Ishikawa (cell line): ENCODE measurements around the gene TIMM44.

Source experiments
- CEBPB ChIP-seq: IDR thresholded peaks from 2 replicates; pipeline ENCODE4 v1.6.1; 2012
- CREB1 ChIP-seq: IDR thresholded peaks from 2 replicates; pipeline ENCODE4 v1.6.1; 2012; ENCODE audit warnings: low read depth
- EGR1 ChIP-seq: IDR thresholded peaks from 2 replicates; pipeline ENCODE4 v1.6.1; 2012
- EP300 ChIP-seq: IDR thresholded peaks from 2 replicates; pipeline ENCODE4 v1.6.1; 2012; ENCODE audit warnings: borderline replicate concordance
- FOXM1 ChIP-seq: IDR thresholded peaks from 2 replicates; pipeline ENCODE4 v1.6.1; 2012; ENCODE audit warnings: low read depth, borderline replicate concordance
- MAX ChIP-seq: IDR thresholded peaks from 2 replicates; pipeline ENCODE4 v1.6.1; 2012
- NFIC ChIP-seq: IDR thresholded peaks from 2 replicates; pipeline ENCODE4 v1.6.1; 2012
- RAD21 ChIP-seq: IDR thresholded peaks from 2 replicates; pipeline ENCODE4 v1.6.1; 2012; ENCODE audit warnings: low read depth
- REST ChIP-seq: IDR thresholded peaks from 2 replicates; pipeline ENCODE4 v1.6.1; 2012; ENCODE audit warnings: low read depth, mild to moderate bottlenecking
- TAF1 ChIP-seq: IDR thresholded peaks from 2 replicates; pipeline ENCODE4 v1.6.1; 2012; ENCODE audit warnings: low read depth, mild to moderate bottlenecking
- TCF12 ChIP-seq: IDR thresholded peaks from 2 replicates; pipeline ENCODE4 v1.6.1; 2012; ENCODE audit warnings: low read depth
- TEAD4 ChIP-seq: IDR thresholded peaks from 2 replicates; pipeline ENCODE4 v1.6.1; 2012
- YY1 ChIP-seq: IDR thresholded peaks from 2 replicates; pipeline ENCODE4 v1.6.1; 2012; ENCODE audit warnings: low read depth
- ZBTB7A ChIP-seq: IDR thresholded peaks from 2 replicates; pipeline ENCODE4 v1.6.1; 2012; ENCODE audit warnings: low read depth
- TF ChIP-seq, protein P1 (sequence below): IDR thresholded peaks from 2 replicates; pipeline ENCODE4 v1.6.1; 2012

Gene TIMM44

DNA sequence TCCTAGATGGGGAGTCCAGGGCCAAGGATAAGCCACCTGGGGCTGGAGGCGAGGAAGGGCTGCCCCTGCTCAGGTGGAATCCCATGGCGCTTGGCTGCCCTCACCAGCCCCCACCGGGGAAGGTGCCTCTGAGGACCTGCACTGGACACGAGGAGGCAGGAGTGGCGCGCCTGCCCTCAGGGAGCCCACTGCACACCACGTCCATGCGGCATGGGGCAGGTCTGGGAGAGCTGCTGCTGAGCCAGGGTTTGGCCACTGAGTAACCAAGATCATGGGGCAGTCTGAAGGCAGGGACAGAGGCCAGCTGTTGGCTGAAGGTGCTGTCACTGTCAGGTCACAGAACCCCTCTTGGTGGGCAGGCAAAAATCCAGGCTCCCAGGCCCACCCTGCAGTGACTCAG, 36.1 kb upstream of the TIMM44 start:
- no peak for TF ChIP-seq TEAD4
- no peak for TF ChIP-seq CEBPB
- TF ChIP-seq FOXM1, result no peak
- TF ChIP-seq NFIC, result no peak
- no peak for TF ChIP-seq TAF1
- TF ChIP-seq YY1, result no peak
- TF ChIP-seq, protein P1, sequence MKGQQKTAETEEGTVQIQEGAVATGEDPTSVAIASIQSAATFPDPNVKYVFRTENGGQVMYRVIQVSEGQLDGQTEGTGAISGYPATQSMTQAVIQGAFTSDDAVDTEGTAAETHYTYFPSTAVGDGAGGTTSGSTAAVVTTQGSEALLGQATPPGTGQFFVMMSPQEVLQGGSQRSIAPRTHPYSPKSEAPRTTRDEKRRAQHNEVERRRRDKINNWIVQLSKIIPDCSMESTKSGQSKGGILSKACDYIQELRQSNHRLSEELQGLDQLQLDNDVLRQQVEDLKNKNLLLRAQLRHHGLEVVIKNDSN, result no peak

GRCh38 chr19:7979011-7979410, 35.5 kb upstream of the TIMM44 start:
- TF ChIP-seq, protein P1, result no peak
- TF ChIP-seq NFIC, result no peak
- TF ChIP-seq EP300, result no peak
- no peak for TF ChIP-seq TAF1
- TF ChIP-seq YY1, result no peak
- no peak for TF ChIP-seq TCF12
- no peak for TF ChIP-seq TEAD4

- TF ChIP-seq YY1 (no peak), FOXM1 (no peak), RAD21 (no peak), TCF12 (no peak), EP300 (no peak), REST (no peak), TAF1 (no peak), EGR1 (no peak), CEBPB (no peak)
These were observed 34.8 kb upstream of the TIMM44 start for GRCh38 chr19:7978179-7978825.

DNA sequence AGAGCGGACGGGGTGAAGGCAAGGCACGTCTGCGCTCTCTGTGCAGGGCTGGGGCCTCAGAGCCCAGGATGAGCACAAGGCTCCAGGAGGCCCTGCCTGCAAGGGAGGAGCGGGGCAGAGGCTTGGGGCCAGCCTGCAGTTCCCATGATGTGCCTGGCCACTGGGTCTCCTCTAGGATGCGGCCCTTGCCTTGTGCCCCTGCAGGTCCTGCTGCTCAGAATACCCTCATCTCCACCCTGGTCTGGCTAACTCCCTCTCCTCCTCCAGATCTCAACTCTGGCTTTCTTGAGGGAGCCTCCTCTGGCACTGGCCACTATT, 34.2 kb upstream of the TIMM44 start:
- TF ChIP-seq MAX (no peak), RAD21 (no peak), ZBTB7A (no peak), CEBPB (no peak), EGR1 (no peak), REST (no peak), FOXM1 (no peak), CREB1 (no peak), YY1 (no peak), EP300 (no peak), NFIC (no peak), TCF12 (no peak), TEAD4 (no peak), TAF1 (no peak)
- TF ChIP-seq, protein P1, result no peak

DNA sequence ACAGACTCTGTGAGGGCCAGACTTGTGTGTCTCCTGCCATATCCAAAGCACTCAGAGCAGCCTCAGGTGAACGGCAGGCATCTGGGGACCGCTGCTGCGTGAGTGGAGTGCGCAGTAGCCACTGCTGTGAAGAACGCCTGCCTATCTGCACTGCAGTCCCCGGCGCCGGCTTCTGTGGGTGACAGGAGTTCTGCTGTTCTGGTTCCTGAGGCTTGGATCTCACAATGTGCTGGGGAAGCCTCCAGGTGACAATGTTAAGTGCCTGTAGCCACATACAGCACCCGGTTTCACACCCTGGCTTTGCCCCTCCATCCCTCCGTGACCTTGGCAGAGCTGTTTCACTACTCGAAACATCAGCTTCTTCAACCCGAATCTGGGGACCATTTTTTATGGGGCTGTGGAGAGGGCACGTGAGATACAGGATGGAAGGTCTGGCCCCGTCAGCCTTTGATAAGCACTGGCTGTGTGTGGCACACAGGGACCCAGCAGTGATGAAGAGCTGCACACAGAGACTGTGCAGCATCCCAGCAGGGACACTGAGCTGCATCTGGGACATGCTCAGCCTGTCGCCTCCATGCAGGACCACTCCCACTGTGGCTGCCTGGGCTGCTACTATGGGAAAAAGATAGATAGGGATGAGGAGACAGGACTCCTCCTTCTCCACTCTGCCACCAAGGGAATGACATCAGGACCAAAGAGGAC, 33.7 kb upstream of the TIMM44 start:
- TF ChIP-seq CEBPB (no peak), MAX (no peak)

- TF ChIP-seq RAD21 (no peak), TEAD4 (no peak), TCF12 (no peak), MAX (no peak), CREB1 (no peak), FOXM1 (no peak), NFIC (no peak), EP300 (no peak), ZBTB7A (no peak), YY1 (no peak), REST (no peak), CEBPB (no peak), TAF1 (no peak), EGR1 (no peak)
- TF ChIP-seq, protein P1, result no peak
These were observed 33.0 kb upstream of the TIMM44 start for GRCh38 chr19:7976461-7976860.
